Astrocyte (in vitro differentiated cells and primary cell): ENCODE measurements around the gene FGF12.

ENCODE experiments used
- CTCF ChIP-seq: IDR thresholded peaks from 2 replicates; pipeline ENCODE4 v1.5.1; 2011; ENCODE audit warnings: low read depth, mild to moderate bottlenecking, inconsistent platforms, low read length, moderate library complexity; ENCODE audit not compliant: insufficient read depth
- EZH2 ChIP-seq: IDR thresholded peaks from 2 replicates; pipeline ENCODE4 v1.6.1; 2012; ENCODE audit warnings: mild to moderate bottlenecking, low read length, inconsistent platforms; ENCODE audit not compliant: insufficient read depth

- TF ChIP-seq CTCF: no peak
- no peak for TF ChIP-seq EZH2
Observed at GRCh38 chr3:192091831-192092230, 635.5 kb downstream of the FGF12 start.
